ENCODE results near the gene FNDC7. TPM values are rescaled to one million over a fixed set of nuclear protein-coding genes. Genes with fewer than 3 reads are reported as not detected.

The FNDC7 gene
- total and polyA plus RNA-seq, 9 of the 15 experiments (the other 6 are each of a cell fraction or from before 2014, with no cell fraction given) = not detected

DNA sequence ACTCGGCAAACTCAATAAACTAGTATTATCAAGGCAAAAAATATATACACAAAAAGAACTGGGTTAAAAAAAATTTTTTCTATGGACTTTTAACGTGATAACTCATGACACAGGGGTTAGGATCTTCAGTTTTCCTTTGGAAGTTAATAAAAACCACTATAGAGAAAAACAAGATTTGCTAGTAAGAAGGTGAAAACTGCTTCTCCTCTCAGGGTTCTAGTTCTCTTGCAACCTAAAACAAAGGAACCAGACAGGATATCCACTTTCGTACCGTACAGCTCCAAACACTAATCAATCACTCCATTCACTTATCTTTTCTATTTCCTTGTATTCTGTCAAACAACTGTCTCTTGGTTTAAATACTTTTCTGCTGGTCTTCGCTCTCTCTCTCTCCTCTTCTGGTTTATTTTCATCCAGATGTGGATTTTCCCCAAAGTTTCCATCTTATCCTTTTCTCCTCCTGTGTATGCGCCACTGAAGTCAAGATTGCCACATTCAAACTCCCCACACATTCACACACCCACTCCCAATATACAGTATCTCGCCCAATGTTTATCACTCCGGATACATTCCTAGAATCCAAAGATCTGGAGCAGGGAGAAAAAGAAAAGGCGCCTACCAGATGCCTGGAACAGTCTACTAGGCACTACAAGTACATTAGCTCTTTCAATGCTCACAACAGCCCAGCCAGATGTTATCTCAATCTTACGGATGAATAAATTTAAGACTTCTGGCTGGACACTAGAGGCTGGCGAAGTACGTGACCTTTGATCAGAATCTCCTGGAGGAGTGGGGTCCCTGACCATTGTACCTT, 21.4 kb upstream of the FNDC7 start (continued):
- TF ChIP-seq ZNF124 (CRISPR knock-in tag; IDR thresholded peaks at IDR 0.05) (no peak), ZNF263 (CRISPR knock-in tag; IDR thresholded peaks at IDR 0.05; ENCODE audit: borderline replicate concordance) (no peak), CEBPG (CRISPR knock-in tag; IDR thresholded peaks at IDR 0.05) (no peak), CEBPG (tag; conservative IDR thresholded peaks at IDR 0.05 in 1 of 2, IDR thresholded peaks at IDR 0.05 in 1 of 2) (no peak), CHD4 (IDR thresholded peaks at IDR 0.05; ENCODE audit: insufficient read depth, insufficient replicate concordance, low read depth, low read length, poor library complexity, severe bottlenecking) (no peak), OTX1 (CRISPR knock-in tag; IDR thresholded peaks at IDR 0.05) (0 out of 2 replicates have a peak, but pooled peaks have one; percentile 28), SIX5 (IDR thresholded peaks at IDR 0.05; ENCODE audit: borderline replicate concordance in 1 of 2, insufficient read depth in 1 of 2, low read depth in 1 of 2, low read length in 2 of 2) (no peak)
- TF ChIP-seq, protein P1, sequence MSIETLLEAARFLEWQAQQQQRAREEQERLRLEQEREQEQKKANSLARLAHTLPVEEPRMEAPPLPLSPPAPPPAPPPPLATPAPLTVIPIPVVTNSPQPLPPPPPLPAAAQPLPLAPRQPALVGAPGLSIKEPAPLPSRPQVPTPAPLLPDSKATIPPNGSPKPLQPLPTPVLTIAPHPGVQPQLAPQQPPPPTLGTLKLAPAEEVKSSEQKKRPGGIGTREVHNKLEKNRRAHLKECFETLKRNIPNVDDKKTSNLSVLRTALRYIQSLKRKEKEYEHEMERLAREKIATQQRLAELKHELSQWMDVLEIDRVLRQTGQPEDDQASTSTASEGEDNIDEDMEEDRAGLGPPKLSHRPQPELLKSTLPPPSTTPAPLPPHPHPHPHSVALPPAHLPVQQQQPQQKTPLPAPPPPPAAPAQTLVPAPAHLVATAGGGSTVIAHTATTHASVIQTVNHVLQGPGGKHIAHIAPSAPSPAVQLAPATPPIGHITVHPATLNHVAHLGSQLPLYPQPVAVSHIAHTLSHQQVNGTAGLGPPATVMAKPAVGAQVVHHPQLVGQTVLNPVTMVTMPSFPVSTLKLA (conservative IDR thresholded peaks at IDR 0.05) = no peak
- TF ChIP-seq, protein P2, sequence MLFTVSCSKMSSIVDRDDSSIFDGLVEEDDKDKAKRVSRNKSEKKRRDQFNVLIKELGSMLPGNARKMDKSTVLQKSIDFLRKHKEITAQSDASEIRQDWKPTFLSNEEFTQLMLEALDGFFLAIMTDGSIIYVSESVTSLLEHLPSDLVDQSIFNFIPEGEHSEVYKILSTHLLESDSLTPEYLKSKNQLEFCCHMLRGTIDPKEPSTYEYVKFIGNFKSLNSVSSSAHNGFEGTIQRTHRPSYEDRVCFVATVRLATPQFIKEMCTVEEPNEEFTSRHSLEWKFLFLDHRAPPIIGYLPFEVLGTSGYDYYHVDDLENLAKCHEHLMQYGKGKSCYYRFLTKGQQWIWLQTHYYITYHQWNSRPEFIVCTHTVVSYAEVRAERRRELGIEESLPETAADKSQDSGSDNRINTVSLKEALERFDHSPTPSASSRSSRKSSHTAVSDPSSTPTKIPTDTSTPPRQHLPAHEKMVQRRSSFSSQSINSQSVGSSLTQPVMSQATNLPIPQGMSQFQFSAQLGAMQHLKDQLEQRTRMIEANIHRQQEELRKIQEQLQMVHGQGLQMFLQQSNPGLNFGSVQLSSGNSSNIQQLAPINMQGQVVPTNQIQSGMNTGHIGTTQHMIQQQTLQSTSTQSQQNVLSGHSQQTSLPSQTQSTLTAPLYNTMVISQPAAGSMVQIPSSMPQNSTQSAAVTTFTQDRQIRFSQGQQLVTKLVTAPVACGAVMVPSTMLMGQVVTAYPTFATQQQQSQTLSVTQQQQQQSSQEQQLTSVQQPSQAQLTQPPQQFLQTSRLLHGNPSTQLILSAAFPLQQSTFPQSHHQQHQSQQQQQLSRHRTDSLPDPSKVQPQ (CRISPR knock-in tag; IDR thresholded peaks at IDR 0.05; ENCODE audit: borderline replicate concordance) = no peak
- TF ChIP-seq, protein P3, sequence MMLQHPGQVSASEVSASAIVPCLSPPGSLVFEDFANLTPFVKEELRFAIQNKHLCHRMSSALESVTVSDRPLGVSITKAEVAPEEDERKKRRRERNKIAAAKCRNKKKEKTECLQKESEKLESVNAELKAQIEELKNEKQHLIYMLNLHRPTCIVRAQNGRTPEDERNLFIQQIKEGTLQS (IDR thresholded peaks at IDR 0.05) = no peak
- TF ChIP-seq, protein P3 (CRISPR knock-in tag; conservative IDR thresholded peaks at IDR 0.05) = no peak
- TF ChIP-seq, protein P4, sequence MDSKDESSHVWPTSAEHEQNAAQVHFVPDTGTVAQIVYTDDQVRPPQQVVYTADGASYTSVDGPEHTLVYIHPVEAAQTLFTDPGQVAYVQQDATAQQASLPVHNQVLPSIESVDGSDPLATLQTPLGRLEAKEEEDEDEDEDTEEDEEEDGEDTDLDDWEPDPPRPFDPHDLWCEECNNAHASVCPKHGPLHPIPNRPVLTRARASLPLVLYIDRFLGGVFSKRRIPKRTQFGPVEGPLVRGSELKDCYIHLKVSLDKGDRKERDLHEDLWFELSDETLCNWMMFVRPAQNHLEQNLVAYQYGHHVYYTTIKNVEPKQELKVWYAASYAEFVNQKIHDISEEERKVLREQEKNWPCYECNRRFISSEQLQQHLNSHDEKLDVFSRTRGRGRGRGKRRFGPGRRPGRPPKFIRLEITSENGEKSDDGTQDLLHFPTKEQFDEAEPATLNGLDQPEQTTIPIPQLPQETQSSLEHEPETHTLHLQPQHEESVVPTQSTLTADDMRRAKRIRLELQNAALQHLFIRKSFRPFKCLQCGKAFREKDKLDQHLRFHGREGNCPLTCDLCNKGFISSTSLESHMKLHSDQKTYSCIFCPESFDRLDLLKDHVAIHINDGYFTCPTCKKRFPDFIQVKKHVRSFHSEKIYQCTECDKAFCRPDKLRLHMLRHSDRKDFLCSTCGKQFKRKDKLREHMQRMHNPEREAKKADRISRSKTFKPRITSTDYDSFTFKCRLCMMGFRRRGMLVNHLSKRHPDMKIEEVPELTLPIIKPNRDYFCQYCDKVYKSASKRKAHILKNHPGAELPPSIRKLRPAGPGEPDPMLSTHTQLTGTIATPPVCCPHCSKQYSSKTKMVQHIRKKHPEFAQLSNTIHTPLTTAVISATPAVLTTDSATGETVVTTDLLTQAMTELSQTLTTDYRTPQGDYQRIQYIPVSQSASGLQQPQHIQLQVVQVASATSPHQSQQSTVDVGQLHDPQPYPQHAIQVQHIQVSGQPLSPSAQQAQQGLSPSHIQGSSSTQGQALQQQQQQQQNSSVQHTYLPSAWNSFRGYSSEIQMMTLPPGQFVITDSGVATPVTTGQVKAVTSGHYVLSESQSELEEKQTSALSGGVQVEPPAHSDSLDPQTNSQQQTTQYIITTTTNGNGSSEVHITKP (IDR thresholded peaks at IDR 0.05; ENCODE audit: partially characterized antibody) = no peak
